Choroid plexus epithelial cell (primary cell): Measurements from ENCODE around the gene ITGA5.

ENCODE experiments used
- DNase-seq: peaks from one replicate; pipeline ENCODE4 v3.0.0-alpha.2; 2010; ENCODE audit warnings: low read depth
- H3K4me3 ChIP-seq: 2 replicates; pipeline ENCODE4 v1.5.1; 2011; ENCODE audit warnings: low read depth, mild to moderate bottlenecking, control low read depth, low read length, moderate library complexity
- CTCF ChIP-seq: conservative IDR thresholded peaks from 2 replicates; pipeline ENCODE4 v1.5.1; 2011; ENCODE audit warnings: low read depth, mild to moderate bottlenecking, control low read depth, inconsistent platforms, low read length, moderate library complexity

ITGA5 gene

GRCh38 chr12:54411391-54412241 lies 7.5 kb downstream of the ITGA5 start:
- peak; percentile 80 for DNase-seq
- H3K4me3 ChIP-seq = no peak overlapping the region
- no peak for TF ChIP-seq CTCF

GRCh38 chr12:54409267-54409666 lies 9.8 kb downstream of the ITGA5 start:
- no peak for DNase-seq
- no peak overlapping the region for H3K4me3 ChIP-seq
- TF ChIP-seq CTCF = no peak

GRCh38 chr12:54407183-54407905 lies 11.7 kb downstream of the ITGA5 start:
- no peak overlapping the region for H3K4me3 ChIP-seq
- TF ChIP-seq CTCF = no peak
- DNase-seq = no peak

GRCh38 chr12:54405573-54405972 lies 13.5 kb downstream of the ITGA5 start:
- TF ChIP-seq CTCF = no peak
- H3K4me3 ChIP-seq = no peak overlapping the region
- DNase-seq = no peak

- no peak overlapping the region for H3K4me3 ChIP-seq
- TF ChIP-seq CTCF = no peak
- no peak for DNase-seq
These were observed 14.0 kb downstream of the ITGA5 start for GRCh38 chr12:54405106-54405505.

- peak; percentile 96 for TF ChIP-seq CTCF
- peak; percentile 80 for DNase-seq
These were observed 14.7 kb downstream of the ITGA5 start for GRCh38 chr12:54404061-54405004.

More at GRCh38 chr12:54404061-54405004, 14.7 kb downstream of the ITGA5 start:
- H3K4me3 ChIP-seq = no peak overlapping the region
